GM19467 (cell line): ENCODE results near the gene TTC12.
A peak's percentile ranks its signal among the peaks of the same experiment; 100 is the strongest.

Experiments
- ATAC-seq: cut with Tn5 transposase; IDR thresholded peaks from one replicate; pipeline ENCODE4 v1.9.1; 2021; ENCODE audit warnings: mild to moderate bottlenecking, moderate library complexity; ENCODE audit not compliant: unreplicated experiment

Gene TTC12, protein sequence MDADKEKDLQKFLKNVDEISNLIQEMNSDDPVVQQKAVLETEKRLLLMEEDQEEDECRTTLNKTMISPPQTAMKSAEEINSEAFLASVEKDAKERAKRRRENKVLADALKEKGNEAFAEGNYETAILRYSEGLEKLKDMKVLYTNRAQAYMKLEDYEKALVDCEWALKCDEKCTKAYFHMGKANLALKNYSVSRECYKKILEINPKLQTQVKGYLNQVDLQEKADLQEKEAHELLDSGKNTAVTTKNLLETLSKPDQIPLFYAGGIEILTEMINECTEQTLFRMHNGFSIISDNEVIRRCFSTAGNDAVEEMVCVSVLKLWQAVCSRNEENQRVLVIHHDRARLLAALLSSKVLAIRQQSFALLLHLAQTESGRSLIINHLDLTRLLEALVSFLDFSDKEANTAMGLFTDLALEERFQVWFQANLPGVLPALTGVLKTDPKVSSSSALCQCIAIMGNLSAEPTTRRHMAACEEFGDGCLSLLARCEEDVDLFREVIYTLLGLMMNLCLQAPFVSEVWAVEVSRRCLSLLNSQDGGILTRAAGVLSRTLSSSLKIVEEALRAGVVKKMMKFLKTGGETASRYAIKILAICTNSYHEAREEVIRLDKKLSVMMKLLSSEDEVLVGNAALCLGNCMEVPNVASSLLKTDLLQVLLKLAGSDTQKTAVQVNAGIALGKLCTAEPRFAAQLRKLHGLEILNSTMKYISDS

DNA sequence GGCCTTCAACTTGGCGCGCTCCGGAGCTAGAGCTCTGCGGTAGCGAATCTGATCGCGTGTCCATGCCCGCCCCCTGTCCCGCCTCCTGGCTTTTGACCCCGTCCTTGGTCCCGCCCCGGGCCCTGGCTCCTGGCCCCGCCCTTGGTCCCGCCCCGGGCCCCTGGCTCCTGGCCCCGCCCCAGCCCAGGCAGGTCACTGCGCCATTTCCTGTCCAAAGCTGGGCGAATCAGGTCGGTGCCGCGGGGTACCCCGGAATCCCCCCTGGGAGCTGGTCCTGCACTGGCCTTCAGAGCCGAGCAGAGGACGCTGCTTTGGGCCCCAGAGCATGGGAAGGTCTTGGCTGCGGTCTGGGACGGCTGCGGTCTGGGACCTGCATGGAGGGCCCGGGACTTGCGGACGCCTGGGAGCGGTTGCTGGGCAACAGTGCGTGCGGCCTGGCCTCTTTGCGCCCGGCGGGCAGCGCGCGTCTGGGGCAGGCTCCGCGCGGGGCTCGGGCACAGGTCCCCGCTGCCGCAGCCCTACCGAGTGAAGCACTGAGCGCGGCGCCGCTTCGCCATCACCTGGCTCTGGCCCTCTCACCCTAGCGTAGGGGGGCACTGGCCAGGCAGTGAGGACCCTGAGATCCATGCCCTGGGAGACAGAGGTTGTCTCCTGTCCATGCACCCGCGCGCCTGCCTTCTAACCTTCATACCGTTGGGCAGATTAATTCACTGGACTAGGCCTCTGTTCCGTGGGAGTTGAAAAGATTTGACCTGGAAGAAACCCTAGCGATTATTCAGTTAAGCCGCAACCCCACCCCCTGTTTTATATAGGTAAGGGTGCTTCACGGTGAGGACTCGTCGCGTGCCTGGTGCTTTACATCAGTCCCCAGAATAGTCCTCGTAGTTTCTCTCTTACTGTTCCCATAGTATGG, at the start of gene TTC12:
TTC12 (plus strand) TSS at position 195 of the 913 bp plus-strand sequence. CDS start 1,675 bp downstream, outside the sequence.
- peak; percentile 98 for ATAC-seq

DNA sequence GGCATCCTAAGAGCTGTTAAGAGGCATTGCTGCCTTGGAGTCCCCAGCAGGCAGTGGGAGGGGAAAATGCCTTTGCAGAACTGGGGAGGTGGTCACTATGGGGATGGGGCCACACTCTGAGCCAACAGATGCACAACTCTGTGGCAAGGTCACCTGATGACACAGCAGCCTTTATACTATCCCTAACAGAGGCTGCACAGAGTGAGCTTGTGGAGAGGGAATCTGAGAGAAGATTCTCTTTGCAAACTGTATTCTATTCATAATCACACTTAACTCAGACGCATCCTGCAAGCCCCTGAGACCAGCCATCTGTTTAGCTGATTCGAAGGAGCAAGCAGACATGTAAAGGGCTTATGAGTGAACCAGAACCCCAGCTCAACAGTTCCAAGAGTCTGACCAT, 49.0 kb upstream of the TTC12 start:
- no peak for ATAC-seq

- ATAC-seq = no peak
These were observed 46.9 kb upstream of the TTC12 start for GRCh38 chr11:113267493-113267892.

GRCh38 chr11:113269096-113269495, 45.3 kb upstream of the TTC12 start:
- no peak for ATAC-seq

- ATAC-seq = no peak
These were observed 44.7 kb upstream of the TTC12 start for GRCh38 chr11:113269636-113270035.

GRCh38 chr11:113270080-113270479, 44.3 kb upstream of the TTC12 start:
- no peak for ATAC-seq

GRCh38 chr11:113271551-113272245, 42.7 kb upstream of the TTC12 start:
- no peak for ATAC-seq

DNA sequence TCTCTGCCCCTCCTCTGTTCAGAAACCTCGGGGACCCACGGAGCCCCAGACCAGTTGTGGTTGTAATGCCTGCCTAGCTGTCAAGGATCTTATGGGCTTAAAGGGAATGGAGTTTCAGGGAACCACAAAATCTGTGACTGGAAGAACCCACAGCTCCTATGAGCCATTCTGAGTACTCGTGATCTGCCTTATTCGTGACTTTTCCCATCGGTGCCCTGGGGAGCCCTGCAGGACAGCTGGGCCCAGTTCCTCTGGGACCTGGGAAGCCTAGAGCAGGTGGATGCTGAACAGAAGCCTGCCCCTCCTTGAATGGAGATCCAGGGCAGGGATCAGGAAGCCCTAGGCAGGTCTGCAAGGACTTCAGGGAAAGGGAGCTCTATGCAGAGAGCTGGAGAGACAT, 42.1 kb upstream of the TTC12 start:
- ATAC-seq = no peak

GRCh38 chr11:113272927-113273615, 41.3 kb upstream of the TTC12 start:
- ATAC-seq = no peak

DNA sequence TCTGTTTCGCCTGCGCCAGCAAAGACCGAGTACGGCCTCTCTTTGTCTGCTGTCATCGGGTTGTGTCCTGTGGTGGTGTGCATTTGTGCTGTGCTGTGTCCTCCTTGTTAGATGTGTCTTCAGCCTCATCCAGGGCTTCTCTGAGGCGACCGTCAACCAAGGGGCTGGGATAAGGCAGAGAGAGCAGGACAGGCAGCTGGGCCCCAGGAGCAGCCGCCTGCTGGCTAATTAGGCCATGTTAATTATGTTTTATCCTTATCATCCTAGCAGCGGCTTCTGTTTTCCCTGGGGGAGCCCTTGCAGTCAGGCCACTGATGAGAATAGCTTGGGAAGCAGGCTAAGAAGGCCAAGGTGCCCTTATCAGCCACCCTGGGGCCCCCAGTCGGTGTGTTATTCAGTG, 40.7 kb upstream of the TTC12 start:
- no peak for ATAC-seq

GRCh38 chr11:113274713-113275582, 39.4 kb upstream of the TTC12 start:
- ATAC-seq = no peak

GRCh38 chr11:113275602-113276001, 38.8 kb upstream of the TTC12 start:
- ATAC-seq = no peak

DNA sequence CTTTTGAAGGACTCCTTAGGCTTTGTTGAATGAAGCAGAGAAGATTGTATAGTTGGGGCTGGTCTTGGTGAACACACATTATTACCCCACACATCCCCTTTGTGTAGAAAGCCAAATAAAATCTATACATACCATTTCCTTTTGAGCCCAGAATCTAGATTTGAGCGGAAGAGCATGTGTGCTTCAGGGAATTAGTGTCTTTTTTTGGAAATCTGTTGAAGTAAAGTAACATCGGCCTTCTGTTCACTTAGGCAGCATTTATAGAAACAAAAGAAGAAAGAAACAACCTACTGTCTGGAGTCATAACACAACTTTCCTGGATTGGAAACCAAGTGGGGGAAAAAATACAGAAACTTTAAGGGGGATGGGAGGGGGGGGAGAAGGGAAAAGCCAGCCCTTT, 37.9 kb upstream of the TTC12 start:
- ATAC-seq = no peak

DNA sequence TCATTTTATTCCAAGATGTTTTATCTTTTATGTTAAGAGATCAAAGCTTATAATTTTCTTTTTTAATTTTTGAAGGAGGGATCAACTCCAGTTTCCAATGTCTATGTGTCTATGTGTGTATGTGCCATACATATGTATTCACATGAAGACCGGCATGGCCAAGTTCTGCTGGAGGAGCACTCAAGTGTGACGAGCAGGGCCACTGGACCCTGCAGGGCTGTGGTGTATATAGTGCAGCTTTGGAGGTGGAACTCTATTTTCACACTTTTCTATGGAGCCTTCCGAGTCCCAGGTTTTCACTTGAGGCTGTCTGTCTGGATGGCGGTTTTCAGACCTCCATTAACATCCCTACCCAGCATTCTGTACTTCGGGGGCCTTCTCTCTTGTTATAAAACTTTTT, 36.5 kb upstream of the TTC12 start:
- ATAC-seq = no peak

DNA sequence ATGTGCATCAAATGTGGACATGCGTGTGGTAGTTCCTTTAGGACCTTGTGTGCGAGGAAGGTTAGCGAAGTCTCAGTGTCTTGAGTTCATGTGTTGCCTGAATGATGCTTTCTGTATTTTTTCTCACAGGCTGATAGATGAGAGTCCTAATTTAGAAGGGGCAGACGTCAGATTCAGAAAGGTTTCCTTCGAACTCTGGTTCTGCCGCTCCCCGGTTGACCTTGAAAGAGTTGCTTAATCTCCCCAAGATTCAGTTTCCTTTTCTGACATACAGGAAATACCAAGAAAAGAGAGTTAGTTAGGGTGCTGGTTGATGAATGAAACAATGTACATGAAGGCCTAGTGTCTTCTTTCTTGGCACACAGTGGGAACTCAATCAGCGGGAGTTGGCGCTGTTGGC, 35.9 kb upstream of the TTC12 start:
- ATAC-seq = no peak

DNA sequence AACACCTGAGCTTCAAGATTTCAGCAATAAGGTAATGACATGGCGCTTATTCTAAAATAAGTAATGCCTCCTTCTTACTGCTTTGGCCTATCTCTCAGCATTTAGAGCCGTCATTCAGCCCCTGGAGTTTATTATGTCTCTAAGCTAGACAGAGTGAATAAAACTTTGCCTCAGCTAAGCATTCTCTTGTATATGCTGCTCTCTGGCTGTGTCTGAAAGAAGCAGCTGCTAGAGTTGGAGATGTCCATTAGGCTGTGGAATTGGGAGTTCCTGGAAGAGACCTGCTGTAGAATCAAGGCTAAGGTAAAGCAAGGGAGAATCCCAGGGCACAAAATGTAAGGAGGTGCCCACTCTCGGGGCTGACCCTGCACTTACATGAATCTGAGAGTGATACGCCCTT, 35.5 kb upstream of the TTC12 start:
- ATAC-seq = no peak

- ATAC-seq = no peak
These were observed 34.8 kb upstream of the TTC12 start for GRCh38 chr11:113279591-113279990.

GRCh38 chr11:113281052-113281725, 33.2 kb upstream of the TTC12 start:
- no peak for ATAC-seq
